ENCODE data around the gene ZRANB1.

ZRANB1 gene

DNA sequence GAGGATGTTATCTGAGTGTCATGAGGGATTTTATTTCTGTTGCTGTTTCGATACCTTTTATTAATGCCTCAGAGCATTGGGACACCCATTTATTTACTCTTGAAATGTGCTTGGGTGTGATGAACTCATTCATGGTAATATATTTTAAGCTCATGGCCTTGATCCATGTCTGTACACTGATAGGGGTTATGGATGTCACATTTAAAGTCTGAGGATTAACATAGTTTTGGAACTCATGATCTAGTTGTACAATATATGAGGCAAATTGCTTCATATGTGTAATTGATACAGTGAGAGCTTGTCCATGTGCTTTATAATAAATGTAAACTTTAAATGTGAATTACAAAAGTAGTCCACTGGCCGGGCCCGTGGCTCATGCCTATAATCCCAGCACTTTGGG, 23.0 kb upstream of the ZRANB1 start:
- no peak overlapping the region for H3K9ac ChIP-seq (ENCODE audit: low read length)
- no peaks in the 10 kb centered on the region for H4K20me1 ChIP-seq (ENCODE audit: insufficient read depth, low read length)
- no peak overlapping the region for H2AFZ ChIP-seq (ENCODE audit: low read length)
- H3K9me2 ChIP-seq (ENCODE audit: low read depth, low read length), result no peaks in the 10 kb centered on the region
- H3K4me1 ChIP-seq (ENCODE audit: insufficient read depth, low read length, severe bottlenecking), result peaks cover 22% of the 10 kb centered on the region
- H3K4me2 ChIP-seq (ENCODE audit: low read length), result peak overlapping the region; percentile 96
- H3K9me3 ChIP-seq (ENCODE audit: low read length), result no peaks in the 10 kb centered on the region
- no peak overlapping the region for H3K27ac ChIP-seq (ENCODE audit: low read depth, low read length, poor library complexity, severe bottlenecking)
- no peaks in the 10 kb centered on the region for H3F3A ChIP-seq (ENCODE audit: insufficient read depth, low read length)
- TF ChIP-seq, protein P1, sequence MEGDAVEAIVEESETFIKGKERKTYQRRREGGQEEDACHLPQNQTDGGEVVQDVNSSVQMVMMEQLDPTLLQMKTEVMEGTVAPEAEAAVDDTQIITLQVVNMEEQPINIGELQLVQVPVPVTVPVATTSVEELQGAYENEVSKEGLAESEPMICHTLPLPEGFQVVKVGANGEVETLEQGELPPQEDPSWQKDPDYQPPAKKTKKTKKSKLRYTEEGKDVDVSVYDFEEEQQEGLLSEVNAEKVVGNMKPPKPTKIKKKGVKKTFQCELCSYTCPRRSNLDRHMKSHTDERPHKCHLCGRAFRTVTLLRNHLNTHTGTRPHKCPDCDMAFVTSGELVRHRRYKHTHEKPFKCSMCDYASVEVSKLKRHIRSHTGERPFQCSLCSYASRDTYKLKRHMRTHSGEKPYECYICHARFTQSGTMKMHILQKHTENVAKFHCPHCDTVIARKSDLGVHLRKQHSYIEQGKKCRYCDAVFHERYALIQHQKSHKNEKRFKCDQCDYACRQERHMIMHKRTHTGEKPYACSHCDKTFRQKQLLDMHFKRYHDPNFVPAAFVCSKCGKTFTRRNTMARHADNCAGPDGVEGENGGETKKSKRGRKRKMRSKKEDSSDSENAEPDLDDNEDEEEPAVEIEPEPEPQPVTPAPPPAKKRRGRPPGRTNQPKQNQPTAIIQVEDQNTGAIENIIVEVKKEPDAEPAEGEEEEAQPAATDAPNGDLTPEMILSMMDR (IDR thresholded peaks at IDR 0.05; ENCODE audit: low read length), result no peak
- no peak for TF ChIP-seq EZH2 (IDR thresholded peaks at IDR 0.05; ENCODE audit: borderline replicate concordance, low read length)
- H3K36me3 ChIP-seq (ENCODE audit: insufficient read depth, low read length), result peaks cover 9% of the 10 kb centered on the region; the same call in 1 of the 2 replicates
- H3K79me2 ChIP-seq (ENCODE audit: insufficient read depth, low read length), result peaks cover 57% of the 10 kb centered on the region
- H3K27me3 ChIP-seq (ENCODE audit: insufficient read depth, low read length), result no peaks in the 10 kb centered on the region
- no peak overlapping the region for H3K4me3 ChIP-seq (ENCODE audit: low read depth, low read length, poor library complexity, severe bottlenecking)

DNA sequence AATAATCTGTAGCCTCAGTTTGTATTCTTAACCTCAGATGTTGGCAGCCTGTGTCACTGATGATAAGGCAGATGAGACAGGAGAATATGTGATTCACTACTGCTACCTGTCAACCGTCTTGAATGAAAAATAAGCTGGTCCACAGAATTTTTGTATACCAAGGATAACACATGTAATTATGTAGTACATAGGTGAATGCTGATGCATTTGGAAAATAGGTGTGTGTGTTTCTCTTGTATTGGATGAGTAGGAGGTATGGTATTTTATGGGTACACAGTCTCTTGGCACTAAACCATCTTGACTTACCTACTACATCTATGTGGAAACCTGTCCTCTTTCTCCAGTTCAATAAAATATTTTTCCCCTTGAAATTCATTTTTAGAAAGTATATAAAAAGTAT, 20.7 kb upstream of the ZRANB1 start:
- H3K9me2 ChIP-seq (ENCODE audit: low read depth, low read length), result no peaks in the 10 kb centered on the region
- no peaks in the 10 kb centered on the region for H4K20me1 ChIP-seq (ENCODE audit: insufficient read depth, low read length)
- H3K4me3 ChIP-seq (ENCODE audit: low read depth, low read length, poor library complexity, severe bottlenecking), result no peak overlapping the region
- no peaks in the 10 kb centered on the region for H3F3A ChIP-seq (ENCODE audit: insufficient read depth, low read length)
- no peak overlapping the region for H3K27ac ChIP-seq (ENCODE audit: low read depth, low read length, poor library complexity, severe bottlenecking)
- peaks cover 80% of the 10 kb centered on the region for H3K79me2 ChIP-seq (ENCODE audit: insufficient read depth, low read length)
- H2AFZ ChIP-seq (ENCODE audit: low read length), result no peak overlapping the region
- H3K9me3 ChIP-seq (ENCODE audit: low read length), result no peaks in the 10 kb centered on the region
- no peak overlapping the region for H3K4me2 ChIP-seq (ENCODE audit: low read length)
- H3K4me1 ChIP-seq (ENCODE audit: insufficient read depth, low read length, severe bottlenecking), result peaks cover 13% of the 10 kb centered on the region
- H3K9ac ChIP-seq (ENCODE audit: low read length), result no peak overlapping the region
- H3K36me3 ChIP-seq (ENCODE audit: insufficient read depth, low read length), result peaks cover 9% of the 10 kb centered on the region; the same call in 1 of the 2 replicates
- TF ChIP-seq, protein P1 (IDR thresholded peaks at IDR 0.05; ENCODE audit: low read length), result no peak
- TF ChIP-seq EZH2 (IDR thresholded peaks at IDR 0.05; ENCODE audit: borderline replicate concordance, low read length), result no peak
- H3K27me3 ChIP-seq (ENCODE audit: insufficient read depth, low read length), result no peaks in the 10 kb centered on the region

DNA sequence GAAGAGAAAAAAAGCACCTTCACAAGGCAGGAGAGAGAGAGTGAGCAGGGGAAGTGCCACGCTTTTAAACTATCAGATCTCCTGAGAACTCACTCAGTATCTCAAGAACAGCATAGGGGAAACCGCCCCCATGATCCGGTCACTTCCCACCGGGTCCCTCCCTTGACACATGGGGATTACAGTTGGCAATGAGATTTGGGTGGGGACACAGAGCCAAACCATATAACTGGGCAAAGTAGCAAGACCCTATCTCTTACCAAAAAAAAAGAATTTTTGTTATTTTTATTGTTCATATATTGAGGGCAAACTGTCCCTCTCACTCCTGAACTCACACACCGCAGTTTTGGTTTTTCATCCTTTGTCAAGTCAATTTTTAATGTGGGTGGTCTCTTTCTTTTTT, 18.2 kb upstream of the ZRANB1 start:
- Histone ChIP-seq H3K9ac (ENCODE audit: low read length) (no peak overlapping the region), H3K4me3 (ENCODE audit: low read depth, low read length, poor library complexity, severe bottlenecking) (no peak overlapping the region), H3K9me3 (ENCODE audit: low read length) (no peaks in the 10 kb centered on the region), H3K4me2 (ENCODE audit: low read length) (no peak overlapping the region), H3F3A (ENCODE audit: insufficient read depth, low read length) (no peaks in the 10 kb centered on the region), H3K79me2 (ENCODE audit: insufficient read depth, low read length) (peaks cover 89% of the 10 kb centered on the region), H3K36me3 (ENCODE audit: insufficient read depth, low read length) (peaks cover 18% of the 10 kb centered on the region; the same call in 1 of the 2 replicates), H2AFZ (ENCODE audit: low read length) (no peak overlapping the region), H4K20me1 (ENCODE audit: insufficient read depth, low read length) (no peaks in the 10 kb centered on the region), H3K27ac (ENCODE audit: low read depth, low read length, poor library complexity, severe bottlenecking) (no peak overlapping the region), H3K4me1 (ENCODE audit: insufficient read depth, low read length, severe bottlenecking) (peaks cover 3% of the 10 kb centered on the region), H3K27me3 (ENCODE audit: insufficient read depth, low read length) (no peaks in the 10 kb centered on the region), H3K9me2 (ENCODE audit: low read depth, low read length) (no peaks in the 10 kb centered on the region)
- TF ChIP-seq EZH2 (IDR thresholded peaks at IDR 0.05; ENCODE audit: borderline replicate concordance, low read length), result no peak
- TF ChIP-seq, protein P1 (IDR thresholded peaks at IDR 0.05; ENCODE audit: low read length), result no peak

Measured in OCI-LY1 (cell line).